Placental epithelial cell (primary cell): ENCODE results near the gene PNLDC1. TPM values are rescaled to one million over a fixed set of nuclear protein-coding genes. Genes with fewer than 3 reads are reported as not detected.

Source experiments
- small RNA-seq: library from RNA; depleted of rRNA; stranded (forward); fragments of <200 nt; gene quantifications from one replicate; pipeline ENCODE3, GENCODE V24; 2012
- total RNA-seq: library from RNA; depleted of rRNA; stranded (reverse); fragments of >200 nt; gene quantifications from 2 replicates; pipeline ENCODE4 v1.2.3, GENCODE V29; 2012

Gene PNLDC1
- 0.11 TPM in 1 of 2 replicates, not detected in the other for total RNA-seq

GRCh38 chr6:159800141-159800865 is at the start of gene PNLDC1:
PNLDC1 (plus strand) TSS chr6:159800276; CDS start chr6:159800308, 32 bp downstream.

GRCh38 chr6:159761873-159762680 is 38.0 kb upstream of the PNLDC1 start, which contains the start of gene ACAT2:
ACAT2 (plus strand) TSS chr6:159762045; CDS start chr6:159762088, 43 bp downstream.

GRCh38 chr6:159789377-159790148 is 10.5 kb upstream of the PNLDC1 start, which contains the start of gene TCP1:
TCP1 (minus strand) TSS chr6:159789602; CDS start chr6:159789468, 134 bp downstream.

GRCh38 chr6:159790149-159790955 is 9.7 kb upstream of the PNLDC1 start, which contains the start of gene MRPL18:
MRPL18 (plus strand) TSS chr6:159790467; CDS start chr6:159790588, 121 bp downstream.

Small RNA genes within 50 kb of the gene (small RNA-seq; reads per million reads assigned to genes)
- gene SNORA20 (626 reads per million, percentile 99 among the genes with 10 or more reads in this experiment), gene SNORA29 (not detected)

Other genes starting within 250 kb of the PNLDC1 start
- gene SOD2, start 107.0 kb upstream of the PNLDC1 start, total RNA-seq: 22.0 and 38.7 TPM in 2 replicates
- 77.1 and 80.1 TPM in 2 replicates for gene WTAP, start 72.8 kb upstream of the PNLDC1 start, total RNA-seq
- gene ACAT2, start 38.2 kb upstream of the PNLDC1 start, total RNA-seq: 14.5 and 54.0 TPM in 2 replicates
- 126 and 204 TPM in 2 replicates for gene TCP1, start 10.7 kb upstream of the PNLDC1 start, total RNA-seq
- gene MRPL18, start 9.8 kb upstream of the PNLDC1 start, total RNA-seq: 38.9 and 57.3 TPM in 2 replicates
- gene MAS1, start 90.7 kb downstream of the PNLDC1 start, total RNA-seq: not detected in 2 replicates
- gene IGF2R, start 168.8 kb downstream of the PNLDC1 start, total RNA-seq: 85.2 and 106 TPM in 2 replicates